Frontal cortex (tissue), 4 donors: ENCODE measurements around the gene ZPR1. TPM values are rescaled to one million over a fixed set of nuclear protein-coding genes. Genes with fewer than 3 reads are reported as not detected.
"Not testable (repeated sequence)": the region's sequence is repeated elsewhere in the genome, so short reads cannot be mapped to it uniquely, and the experiment has no call there.

Experiments used
- DNase-seq, 2 donors: peaks; one replicate each; pipeline ENCODE4 v3.0.0; 2012; ENCODE audit warnings: low spot score in 2 of 2
- FAIRE-seq: peaks from 2 replicates; lab custom pipeline; 2012; peaks lifted over from hg19 to GRCh38; lab: Jason Lieb, UNC
- total RNA-seq: library from RNA; depleted of rRNA; stranded (reverse); fragments of >200 nt; gene quantifications from one replicate; pipeline ENCODE4 v1.2.3, GENCODE V29; 2014
- donor health status: control.
- donor health status: control.
- donor health status: control.

ZPR1 gene
- total RNA-seq, 1 donor from 2014 or later: 55.8 TPM

DNA sequence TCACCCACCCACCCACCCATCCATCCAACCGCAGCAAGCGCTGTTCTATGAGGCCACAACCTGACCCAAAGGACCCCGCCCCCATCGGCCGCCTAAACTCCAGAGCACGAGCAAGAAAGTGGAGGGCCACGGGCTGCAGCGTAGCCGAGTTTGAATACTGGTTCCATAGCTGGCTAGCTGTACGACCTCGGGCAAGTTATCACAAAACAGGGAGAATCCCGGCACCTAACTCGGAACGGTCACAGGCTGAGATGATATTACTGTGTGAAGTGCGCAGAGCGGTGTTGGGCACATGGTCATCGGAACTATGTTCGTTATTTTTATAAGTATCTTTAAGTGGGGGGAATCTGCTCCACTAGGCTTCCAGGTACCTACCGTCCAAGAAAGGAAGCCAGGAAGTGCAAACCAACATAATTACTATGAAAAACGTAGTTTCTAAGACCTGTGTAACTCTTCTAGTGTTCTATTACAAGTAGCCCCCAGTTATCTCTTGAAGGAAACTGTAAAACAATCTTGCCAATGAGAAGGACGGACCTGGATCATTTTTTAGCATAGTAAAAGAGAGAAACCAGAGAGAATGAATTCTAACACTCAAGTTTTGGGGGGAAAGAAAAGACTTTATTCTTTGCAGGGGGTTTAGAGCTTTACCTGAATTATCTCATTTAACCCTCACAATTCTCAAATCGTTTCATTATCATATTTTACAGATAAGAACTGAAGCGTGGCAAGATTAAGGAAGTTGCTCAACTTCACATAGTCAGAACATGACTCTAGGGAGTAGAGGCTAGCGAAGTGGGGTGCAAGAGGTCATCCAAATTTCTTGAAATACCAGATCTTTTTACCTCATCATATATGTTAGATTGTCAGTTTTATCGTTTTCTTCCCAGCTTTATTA, 14.4 kb downstream of the ZPR1 start:
- no peak for FAIRE-seq
- DNase-seq: no peak

DNA sequence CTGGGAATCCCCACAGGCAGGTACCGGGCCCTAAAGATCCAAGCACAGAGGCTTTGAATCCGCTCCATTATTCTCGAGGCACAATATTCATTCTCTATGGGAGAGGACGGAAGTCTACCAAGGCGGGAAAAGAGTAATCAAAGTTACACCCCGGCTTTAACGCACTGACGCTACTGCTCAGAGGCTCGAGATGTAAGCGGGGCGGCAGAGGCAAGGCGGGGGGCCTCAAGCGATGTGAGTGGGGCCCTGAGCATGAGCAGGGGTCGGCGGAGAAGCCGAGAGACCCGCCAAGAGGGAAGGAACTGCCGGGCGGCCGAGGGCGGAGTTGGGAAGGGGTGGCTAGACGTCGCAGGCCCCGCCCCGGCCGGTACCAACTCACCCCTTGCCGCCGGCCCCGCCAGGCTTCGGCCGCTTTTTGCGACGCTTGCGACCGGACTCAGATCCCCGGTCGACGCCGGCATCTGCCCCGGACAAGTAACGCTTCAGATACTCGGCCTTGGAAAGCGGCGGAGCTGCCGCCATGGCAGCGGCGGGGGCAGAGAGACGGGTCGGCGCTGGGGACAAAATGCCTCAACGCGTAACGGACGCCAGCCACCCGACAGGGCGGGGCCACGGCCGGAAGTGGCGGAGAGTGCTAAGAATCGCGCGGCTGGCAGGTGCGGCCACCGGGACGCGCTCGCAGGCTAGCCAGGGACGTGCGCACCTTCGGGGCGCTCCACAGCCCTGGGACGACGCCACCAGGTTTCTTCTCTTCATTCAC, 15.2 kb downstream of the ZPR1 start, which contains the start of gene BUD13:
Gene BUD13, minus strand, starts transcription at position 545 of the 760 bp plus-strand sequence. Its CDS starts 23 bp downstream, at position 522.
- no peak for FAIRE-seq

DNA sequence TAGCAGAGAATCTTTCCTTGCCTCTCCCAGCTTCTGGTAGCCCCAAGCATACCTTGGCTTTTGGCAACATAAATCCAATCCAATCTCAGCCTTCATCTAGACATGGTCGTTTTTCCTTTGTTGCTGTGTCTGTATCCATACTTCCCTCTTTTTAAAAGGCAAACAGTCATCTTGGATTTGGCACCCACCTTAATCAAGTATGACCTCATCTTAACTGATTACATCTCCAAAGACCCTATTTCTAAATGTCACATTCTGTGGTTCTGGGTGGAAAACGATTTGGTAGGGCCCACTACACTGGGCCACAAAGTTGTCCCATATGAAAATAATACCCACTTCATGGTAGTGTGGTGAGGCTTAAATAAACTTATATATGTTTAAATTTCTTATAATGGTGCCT, 15.9 kb downstream of the ZPR1 start:
- DNase-seq: no peak
- no peak for FAIRE-seq

More for the DNA sequence above, 15.2 kb downstream of the ZPR1 start, which contains the start of gene BUD13:
- peak; percentile 90 to 91 for DNase-seq

DNA sequence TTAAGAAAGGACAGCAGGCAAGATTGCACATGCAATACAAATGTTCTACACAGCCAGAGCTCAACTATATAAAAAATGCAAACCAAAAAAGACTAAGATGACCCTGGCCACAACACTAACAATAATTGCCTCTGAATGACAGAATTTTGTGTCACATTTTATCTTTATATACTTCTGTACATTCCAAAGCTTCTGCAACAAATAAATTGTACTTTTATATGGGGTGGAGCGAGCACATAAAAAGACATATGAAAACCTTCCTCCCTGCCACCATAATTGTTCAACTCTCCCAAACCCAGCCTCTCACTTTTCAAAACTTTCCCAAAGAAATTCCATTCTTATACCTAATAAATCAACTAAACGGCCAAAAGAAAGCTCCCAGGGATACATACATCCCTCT, 25.7 kb downstream of the ZPR1 start:
- DNase-seq (no peak), FAIRE-seq (no peak)

DNA sequence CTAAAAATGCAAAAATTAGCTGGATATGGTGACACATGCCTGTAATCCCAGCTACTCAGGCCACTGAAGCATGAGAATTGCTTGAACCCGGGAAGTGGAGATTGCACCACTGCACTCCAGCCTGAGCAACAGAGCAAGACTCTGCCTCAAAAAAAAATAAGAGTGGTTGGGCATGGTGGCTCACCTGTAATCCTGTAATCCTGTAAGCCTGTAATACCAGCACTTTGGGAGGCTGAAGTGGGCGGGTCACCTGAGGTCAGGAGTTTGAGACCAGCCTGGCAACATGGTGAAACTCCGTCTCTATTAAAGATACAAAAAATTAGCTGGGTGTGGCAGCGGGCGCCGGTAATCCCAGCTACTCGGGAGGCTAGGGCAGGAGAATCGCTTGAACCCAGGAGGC, 31.8 kb downstream of the ZPR1 start:
- not testable (repeated sequence) for FAIRE-seq, DNase-seq

DNA sequence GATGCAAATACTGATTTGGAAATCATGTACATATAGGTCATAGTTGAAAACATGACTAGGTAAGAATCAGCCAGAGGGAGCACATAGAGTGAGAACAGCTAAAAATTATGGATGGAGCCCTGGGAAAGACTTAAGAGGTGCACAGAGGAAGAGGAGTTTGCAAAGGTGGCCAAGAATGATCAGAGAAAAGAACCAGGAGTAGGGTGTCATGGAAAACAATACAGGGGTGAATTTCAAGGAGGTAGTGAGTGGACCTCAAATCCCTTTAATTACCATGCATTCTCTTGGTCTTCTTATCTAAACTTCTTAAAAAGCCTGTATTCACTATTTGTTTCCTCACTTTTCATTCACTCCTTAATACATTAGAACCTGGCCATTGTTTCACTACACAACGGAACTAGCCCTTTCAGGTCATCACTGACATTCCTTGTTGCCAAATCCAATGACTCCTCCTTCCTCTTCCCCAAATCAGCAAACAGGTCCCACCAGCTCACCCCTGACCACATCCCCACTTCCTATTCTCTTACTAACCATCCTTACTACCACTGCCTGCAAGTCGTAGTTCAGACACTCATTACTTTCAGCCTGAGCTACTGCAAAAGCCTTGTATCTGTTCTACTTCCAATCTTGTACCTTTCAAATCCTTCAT, 37.6 kb downstream of the ZPR1 start:
- no peak for DNase-seq
- no peak for FAIRE-seq

DNA sequence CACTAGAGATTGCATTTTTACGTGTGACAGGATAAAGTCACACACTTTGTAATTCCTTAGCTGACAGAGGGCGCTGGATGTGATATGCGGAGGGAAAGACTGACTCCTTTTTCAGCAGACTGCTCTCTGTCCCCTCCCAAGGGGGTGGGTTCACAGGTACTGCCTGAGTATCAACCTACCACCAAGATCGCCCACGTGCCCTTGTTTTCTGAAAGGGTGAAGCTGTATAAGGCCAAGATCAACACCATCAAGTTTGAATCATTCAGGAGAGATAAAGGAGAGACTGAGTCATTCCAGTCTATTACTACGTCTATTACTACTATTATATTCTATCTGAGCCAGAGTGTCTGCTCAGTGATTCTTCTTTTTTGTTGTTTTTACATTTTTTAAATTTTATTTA, 45.7 kb downstream of the ZPR1 start:
- no peak for DNase-seq
- FAIRE-seq: no peak

DNA sequence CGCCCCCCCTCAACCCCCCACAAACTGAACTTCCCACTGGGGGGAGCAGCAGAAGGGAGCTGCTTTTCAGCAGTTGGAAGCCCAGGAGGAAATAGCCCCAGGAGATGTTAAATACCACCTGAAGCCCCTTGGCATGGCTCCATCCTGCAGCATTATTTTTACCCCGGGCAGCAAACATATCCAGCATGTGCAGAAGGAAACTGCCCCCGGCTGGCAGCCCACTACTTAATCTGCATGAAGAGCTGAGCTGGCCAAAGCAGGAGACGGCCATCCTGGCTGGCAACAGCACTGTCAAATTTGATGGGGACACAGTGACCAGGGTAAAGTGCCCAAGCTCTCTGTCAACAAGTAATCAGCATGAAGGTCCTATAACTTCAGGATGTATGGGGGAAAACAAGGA, 47.1 kb downstream of the ZPR1 start:
- DNase-seq: no peak
- FAIRE-seq: no peak

DNA sequence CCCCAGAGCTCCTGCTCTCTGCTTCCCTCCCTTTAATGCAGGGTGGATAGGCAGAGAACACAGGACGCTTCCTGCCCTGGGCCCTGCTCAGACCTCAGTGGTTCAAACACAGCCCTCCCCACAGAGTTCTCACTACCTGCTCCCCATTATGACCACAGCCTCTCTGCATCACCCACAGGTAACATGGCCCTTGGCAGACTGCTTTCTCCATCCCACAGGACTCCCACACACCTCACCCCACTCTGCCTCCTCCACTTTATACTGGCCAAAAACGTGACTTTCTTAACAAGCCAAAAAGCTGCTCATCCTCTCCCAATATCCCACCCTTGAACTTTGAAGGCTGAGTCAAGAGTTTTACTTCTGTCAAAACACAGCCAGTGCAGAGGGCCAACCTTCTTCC, 48.8 kb downstream of the ZPR1 start:
- no peak for DNase-seq
- no peak for FAIRE-seq

DNA sequence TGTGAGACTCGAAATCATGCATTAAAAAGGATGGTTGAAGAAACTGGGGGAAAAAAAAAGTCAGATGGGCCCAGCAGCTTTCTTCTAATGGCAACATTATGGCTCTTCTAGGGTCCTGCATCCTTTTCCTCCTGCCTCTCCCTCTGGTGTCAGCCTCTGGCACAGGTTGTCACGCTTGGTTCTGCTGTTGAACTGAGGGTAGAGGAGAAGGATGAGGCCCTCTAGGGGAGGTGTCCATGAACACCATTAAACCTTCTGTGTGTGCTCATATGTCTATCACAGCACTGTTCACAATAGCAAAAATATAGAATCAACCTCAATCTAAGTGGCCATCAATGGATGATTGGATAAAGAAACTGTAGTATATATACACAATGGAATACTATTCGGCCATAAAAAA, 51.1 kb downstream of the ZPR1 start:
- no peak for FAIRE-seq
- DNase-seq: no peak

DNA sequence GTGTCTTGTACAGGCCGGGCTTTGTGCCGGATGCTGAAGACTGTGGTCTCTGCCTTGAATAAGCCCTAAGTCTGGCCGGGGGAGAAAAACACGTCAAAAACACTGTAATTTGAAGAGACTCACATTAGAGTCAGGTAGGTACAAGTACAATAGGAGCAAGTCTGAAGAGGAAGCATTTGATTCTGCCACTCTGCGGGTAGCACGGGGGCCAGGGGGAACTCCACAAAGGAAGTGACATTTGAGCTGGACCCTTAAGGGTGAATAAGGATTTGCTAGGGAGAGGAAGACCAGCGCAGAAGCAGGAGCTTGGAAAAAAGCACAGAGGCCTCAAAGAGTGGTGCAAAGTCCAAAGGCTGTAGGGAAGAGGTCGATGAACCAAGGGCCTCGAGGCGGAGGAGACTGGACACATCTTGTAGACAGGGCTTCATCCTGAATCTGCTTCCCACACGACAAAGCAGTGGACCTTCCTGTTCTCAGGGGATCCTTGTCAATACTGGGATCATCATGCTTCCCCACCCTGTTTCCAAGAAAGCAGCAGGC, 53.8 kb downstream of the ZPR1 start:
- FAIRE-seq: no peak
- DNase-seq: no peak

DNA sequence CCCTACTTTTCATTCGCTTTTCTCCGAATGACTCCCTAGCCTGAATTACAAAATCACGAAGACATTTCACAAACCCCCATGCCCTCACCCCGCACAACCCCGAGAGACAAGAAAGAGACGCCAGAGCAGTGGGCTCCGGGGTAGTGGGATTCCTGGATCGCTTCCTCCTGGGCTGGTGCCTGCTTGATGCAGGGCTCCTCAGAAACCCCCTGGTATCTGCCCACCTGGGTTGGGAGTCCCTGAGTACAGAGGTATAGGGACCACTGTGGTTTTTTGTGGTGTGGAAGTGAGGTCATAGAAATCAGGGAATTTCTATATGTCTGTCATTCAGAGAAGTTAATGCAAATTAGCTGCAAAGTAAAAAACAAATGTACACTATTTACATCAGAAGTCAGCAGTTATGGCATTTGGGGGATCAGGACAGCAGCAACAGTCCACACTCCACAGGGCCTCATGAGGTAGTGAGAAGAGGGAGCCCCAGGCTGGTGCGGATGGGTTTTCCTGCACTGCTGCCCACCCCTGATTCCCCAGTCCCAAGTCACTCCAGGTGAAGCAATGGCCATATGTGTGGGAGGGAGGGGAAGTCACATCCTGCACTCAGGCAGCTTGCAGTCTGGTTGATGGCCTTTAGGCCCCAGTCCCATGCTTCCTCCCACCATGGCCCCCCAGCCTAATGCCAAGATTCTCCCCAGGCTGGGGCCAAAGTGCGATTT, 54.6 kb downstream of the ZPR1 start:
- DNase-seq: no peak

DNA sequence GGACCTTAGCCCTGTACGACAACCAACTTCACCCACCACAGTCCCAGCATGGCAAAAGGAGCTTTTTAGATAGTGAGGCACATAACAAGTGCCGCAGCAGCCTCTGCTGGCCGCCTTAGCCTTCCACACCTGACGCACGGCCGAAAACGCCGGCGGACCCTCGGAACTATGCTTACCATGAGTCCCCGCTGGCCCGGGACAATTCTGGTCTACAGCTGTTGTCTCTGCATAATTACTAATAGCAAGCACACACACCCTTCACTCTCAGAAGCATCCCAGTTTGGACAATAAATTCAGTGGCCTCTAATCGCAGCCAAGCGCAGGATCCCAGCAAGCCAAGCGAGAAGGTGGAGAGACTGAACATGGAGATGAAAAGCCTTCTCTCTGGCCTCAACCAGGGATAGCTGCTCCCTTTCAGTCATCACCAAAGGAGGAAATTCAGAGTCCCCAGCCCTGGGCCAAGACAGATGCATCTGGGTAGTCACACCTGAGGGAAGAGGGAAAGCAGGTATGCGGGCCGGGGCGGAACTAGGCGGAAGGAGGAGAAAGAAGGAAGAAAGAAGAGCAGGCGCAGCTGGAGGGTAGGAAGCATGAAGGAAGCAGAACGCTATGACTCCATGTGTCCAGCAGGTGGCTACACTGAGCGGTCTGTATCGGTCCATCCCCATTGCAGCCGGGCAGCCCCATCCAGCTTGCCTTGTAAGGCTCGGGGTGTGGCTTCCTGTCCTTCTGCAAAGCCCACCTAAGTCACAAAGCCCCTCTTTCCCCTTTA, 55.4 kb downstream of the ZPR1 start:
- no peak for FAIRE-seq
- DNase-seq: peak in 1 of 2 donors; percentile 72

More for the DNA sequence above, 54.6 kb downstream of the ZPR1 start:
- no peak for FAIRE-seq

DNA sequence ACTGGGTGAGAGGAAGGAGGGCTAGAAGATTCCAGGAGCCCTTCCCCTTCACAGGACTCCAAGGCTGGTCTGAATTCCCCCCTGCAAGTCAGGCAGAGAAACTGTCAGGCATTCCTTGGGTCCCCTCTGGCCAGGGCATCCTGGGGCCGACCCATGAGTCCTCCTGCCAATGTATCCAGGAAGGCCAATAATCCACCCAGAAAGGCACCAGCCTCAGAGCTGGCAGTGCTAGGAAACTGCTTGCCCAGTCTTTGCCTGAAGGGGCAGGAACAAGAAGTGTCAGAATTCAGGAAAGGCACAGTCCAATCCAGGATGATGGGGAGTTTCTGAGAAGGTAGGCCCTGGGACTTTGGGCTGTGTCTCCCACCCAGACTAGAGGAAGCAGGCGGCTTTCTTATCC, 56.0 kb downstream of the ZPR1 start:
- no peak for FAIRE-seq

DNA sequence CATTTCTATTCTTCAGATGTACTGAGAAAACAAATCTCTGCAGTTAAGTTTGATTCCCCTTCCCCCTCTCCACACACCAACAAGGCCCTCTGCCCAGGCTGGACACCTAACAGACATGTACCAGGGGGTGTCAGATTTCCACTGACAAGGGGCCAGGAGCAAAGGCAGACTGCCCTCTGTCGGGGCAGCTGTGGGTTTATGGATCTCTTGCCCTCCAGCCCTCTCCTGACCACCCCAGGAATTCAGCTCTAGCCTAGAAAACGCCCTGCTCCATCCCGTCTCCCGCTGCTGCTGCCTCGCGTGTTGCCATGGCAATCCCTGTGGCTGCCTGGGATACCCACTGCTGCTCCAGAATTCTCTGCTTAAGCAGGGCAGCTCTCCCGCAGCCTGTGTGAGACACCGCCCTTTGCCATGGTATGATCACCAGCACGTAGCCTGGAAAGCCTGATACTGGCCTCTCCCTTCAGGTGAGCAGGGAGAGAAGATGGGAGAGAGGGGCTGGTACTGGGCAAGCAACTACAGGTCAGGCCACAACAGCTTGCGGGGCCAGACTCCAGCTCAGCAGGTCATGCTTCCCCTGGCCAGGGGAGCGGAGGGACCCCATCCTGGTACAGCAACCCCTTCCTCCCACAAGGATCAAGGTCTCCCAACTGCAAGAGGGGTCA, 56.6 kb downstream of the ZPR1 start:
- no peak for FAIRE-seq
- DNase-seq: peak in 1 of 2 donors; percentile 60

More for the DNA sequence above, 56.0 kb downstream of the ZPR1 start:
- DNase-seq: no peak

DNA sequence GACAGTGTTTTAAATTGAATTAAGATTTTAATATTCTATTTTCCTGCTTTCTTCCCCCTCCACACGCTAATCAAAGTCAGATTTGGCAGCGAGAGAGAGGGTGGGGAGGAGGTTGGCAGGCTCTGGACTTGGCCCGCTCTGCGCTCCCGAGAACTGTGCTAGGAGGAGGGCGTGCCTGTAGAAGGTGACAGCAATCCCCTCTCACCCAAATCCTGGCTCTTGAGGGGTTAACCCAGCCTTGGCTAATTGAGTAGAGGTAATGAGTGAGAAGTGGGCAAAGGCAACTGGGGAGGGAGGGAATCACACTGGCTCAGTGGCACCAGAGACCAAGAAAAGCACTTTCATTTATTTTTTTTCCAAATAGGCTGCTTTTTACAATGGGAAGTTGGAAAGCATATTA, 57.2 kb downstream of the ZPR1 start:
- no peak for DNase-seq
- no peak for FAIRE-seq

DNA sequence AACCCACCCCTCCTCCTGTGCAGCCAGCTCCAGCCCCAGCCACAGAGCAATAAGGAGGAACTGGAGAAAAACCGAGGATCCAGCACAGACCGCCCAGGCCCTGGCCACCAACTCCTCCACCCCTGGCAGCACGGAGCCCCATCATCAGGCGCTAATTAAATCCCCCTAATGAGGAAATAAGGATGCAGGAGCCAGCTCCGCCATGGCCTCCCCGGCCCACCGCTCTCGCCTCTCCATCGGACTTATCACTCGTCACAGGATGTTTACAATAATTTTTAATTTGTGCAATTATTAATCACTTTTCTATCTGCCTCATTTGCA, 57.6 kb downstream of the ZPR1 start:
- DNase-seq (no peak), FAIRE-seq (no peak)

DNA sequence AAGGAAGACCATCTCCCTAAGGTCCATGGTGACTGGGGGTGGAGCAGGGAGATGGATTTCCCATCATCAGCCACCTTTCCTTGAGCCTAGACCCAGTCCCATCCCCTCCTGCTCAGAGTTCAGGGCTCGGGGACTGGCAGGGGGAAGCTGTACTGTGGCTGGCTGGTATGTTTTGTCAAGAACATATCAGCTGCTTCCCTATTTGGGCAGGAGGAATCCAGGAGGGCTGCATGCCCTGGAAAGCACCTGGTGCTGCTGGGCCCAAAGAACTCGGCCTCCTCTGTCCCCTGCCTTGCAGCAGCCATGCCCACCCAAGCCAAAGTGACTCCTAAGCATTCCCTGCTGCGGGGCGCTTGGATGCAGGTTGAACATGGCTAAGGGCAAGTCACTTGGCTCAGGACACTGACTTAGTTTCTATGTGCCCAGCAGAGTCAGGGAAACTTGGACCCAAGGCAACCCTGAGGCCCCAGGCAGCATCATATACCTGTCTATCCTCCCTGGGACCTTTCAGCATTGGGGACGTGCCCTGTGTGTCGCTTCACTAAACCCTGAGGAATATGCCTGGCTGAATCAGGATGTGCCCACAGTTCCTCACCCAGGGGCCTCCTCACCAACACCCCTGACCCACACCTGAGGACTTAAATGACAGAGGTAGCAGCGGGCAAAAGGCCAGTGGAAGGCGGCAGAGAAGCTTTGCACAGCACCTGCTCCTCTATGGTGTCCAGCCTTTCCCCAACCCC, 58.2 kb downstream of the ZPR1 start:
- DNase-seq (no peak), FAIRE-seq (no peak)
